Ramos (cell line): Measurements from ENCODE around the gene SURF1.
"Not testable (repeated sequence)": the region's sequence is repeated elsewhere in the genome, so short reads cannot be mapped to it uniquely, and the experiment has no call there.

Experiments
- in situ Hi-C: fragments of 300-500 bp; cut with MboI; formaldehyde crosslinking; loops from one replicate; pipeline ENCODE4 v1.14.3; 2022; ENCODE audit warnings: low sequenced_read_pairs; ENCODE audit not compliant: unreplicated experiment

Gene SURF1

DNA sequence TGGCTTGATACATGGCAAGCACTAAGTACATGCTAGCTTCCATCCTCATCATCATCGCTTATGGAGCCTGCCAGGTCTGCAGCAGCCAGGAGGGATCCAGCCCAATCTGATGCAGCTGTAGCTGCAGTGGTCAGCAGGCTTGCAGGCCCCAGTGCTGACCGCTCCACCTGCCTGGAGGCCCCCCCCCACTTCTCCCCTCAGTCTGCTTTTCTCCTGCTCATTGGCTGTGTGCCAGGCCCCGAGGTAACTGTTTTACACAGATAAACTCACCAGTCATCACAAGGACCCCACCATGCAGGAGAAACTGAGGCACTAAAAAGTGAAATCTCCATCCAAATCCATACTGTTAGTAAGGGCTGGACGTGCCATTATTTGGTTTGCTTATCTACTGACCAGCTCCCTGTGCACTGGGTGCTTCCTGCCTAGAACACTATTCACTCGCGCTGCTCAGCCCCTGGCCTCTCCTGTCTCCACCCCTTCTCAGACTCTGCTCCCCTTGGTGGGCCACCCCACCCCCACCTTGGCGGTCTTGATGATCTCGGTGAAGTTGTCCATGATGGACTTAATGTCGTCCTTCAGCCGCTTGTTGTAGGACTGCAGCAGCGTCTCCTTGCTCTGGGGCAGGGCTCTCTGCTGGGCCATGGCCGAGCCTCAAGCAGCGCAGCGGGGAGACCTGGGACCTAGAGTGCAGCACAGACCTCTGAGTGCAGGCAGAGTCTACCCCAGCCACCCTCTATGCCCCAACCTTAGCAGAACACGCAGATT, 10.1 kb downstream of the SURF1 start:
- in situ Hi-C loops, result no loop called here

DNA sequence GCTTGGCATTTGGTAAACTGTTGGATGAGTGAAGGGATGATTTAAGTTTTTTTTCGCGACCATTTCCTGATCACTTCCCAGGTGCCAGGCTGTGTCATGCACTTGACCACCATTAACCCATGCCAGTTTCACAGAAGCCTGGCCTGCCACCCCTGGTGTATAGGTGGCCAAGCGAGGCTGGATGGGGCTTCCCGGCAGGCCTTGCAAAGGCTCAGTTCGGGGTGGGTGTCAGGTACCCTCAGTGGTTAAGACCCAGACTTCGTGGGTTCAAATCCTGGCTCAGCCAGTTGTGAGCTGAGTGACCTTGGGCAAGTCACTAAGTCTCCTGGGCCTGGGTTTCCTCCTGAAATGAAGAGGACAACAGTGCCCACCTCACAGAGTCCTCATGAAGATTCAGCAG, 10.7 kb downstream of the SURF1 start:
- in situ Hi-C loops, result no loop called here

DNA sequence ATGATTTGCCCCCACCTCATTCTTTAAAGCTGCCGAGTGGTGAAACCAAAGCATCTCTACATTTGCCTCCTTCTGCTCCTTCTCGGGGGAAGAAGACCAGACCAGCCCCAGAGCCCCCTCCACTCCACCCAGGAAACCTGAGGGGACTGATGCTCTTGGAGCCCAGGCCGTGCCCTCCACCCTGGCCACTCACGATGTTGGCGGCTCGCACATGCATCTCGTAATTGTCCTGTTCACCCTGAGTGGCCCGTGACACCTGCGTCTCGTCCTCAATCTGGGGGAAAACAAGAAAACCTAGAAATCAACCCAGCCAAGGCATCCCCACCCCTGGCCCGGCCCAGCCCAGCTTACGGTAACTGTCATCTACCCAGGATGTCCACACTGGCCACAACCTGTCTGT, 11.3 kb downstream of the SURF1 start:
- in situ Hi-C loops, result no loop called here

DNA sequence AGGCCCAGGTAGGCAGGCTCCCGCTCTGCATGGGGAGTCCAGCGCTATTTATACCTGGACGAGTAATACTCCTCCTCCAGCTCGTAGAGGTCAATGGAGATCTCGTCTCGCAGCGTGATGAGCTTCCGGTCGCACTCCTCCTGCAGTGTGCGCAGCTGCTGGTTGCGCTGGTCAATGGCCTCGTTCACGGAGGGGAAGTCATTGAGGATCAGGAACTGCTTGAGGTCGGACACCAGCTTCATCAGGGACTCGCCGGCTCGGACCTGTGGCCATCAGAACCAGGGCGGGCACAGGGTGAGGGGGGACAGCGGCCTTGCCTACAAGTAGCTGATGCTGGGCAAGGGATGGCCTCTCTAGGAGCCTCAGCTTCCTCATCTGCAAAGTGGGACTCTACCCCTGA, 12.2 kb downstream of the SURF1 start:
- in situ Hi-C loops, result no loop called here

DNA sequence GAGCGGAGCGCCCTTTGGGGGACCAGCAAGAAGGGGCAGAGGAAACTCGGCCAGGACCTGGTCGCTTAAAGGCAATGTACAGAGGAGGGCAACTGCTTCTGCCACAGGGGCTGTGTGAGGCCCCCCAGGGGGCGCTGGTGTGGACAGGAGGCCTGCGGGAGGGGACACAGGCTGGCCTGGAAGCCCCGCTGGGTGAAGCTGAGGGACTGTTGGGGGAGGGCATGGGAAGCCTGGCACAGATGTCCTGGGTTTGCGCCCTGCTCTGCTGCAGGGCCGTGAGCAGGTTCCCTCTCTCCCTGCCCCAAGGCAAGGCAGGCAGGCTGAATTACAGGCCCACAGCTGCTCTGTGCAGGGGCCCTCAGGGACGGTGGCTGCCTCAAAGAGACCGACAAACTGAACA, 13.7 kb downstream of the SURF1 start:
- in situ Hi-C loops, result no loop called here

DNA sequence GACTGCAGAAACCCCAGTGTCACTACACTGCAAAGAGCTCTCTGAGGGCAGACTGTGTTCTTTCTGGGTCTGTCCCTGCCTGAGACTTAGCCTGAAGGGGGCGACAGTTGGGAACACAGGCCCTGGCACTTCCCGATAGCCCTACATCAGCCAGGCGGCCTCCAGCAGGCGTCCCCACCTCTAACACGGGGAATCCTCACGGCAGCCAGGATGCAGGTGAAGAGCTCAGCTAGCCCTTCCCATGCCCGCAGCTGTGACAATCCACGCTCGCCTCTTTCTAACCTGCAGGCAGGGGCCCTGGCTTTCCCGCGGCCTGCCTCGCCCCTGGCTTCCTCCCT, 14.2 kb downstream of the SURF1 start:
- in situ Hi-C loops, result no loop called here

DNA sequence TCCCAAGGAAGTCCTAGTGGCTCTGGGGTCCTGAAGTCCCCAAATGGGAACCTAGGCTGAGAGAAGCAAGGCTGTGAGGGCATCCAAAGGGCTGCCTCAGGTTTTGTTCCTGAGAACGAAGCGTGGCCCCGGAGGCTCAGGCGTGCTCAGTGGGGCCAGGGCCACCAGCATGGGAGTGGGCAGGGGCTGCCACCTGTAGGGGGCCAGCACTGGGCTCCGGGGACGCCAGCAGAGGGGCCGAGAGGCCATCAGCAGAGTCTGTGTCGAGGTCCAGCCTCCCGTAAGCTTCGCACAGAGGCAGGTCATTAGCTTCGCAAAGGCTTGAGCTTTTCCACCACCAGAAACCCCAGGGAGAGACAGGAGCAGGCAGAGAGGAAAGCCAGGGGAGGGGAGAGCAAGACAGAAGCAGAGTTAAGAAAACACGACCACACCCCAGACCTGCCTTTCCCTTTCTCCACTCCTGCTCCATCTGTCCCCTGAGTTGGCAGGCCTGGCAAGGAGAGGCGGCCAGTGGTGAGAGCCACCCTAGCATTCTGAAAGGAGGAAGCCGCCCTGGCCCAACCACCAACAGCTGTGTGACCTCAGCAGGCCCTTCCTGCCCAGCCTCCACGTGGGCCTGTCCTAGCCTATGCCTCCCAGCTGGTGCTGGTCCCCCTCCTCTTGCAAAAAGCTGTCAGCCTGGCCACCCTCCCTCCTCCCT, 14.8 kb downstream of the SURF1 start:
- in situ Hi-C loops, result no loop called here

DNA sequence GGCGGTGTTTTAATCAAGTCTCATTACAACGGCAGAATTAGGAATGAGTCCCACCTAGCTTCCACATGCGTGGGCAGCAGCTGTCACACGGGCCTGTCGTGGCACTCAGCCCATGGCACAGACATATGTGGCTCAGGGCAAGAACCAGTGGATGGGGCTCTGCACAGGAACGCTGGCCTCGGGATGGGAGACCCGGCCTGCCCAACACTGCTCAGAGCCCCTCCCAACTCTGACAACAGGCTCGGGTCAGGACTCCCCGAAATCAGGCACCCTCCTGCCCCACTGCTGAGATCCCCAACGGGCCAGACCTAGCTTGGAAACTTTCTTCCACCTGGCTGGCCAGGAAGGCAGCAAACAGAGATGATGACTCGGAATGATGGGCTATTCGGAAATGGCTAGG, 15.4 kb downstream of the SURF1 start:
- in situ Hi-C loops, result no loop called here

DNA sequence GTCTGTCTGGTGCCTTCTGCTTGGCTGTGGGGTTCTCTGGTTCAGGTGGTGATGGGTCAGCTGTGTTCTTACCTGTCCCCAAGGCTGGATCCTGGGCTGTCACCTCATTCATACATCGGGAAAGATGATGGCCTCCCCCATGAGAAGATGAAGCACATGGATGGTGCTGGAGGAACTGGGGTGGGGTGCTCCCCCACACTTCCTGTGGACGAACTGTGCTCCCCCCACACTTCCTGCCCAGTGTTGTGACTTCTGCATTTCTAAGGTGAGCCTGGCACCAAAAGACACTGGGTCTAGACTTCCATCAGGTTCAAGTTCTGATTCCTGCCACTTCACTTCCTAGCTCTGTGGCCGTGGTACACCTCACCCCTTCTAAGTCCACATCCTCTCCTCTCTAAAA, 16.0 kb downstream of the SURF1 start:
- in situ Hi-C loops, result no loop called here

DNA sequence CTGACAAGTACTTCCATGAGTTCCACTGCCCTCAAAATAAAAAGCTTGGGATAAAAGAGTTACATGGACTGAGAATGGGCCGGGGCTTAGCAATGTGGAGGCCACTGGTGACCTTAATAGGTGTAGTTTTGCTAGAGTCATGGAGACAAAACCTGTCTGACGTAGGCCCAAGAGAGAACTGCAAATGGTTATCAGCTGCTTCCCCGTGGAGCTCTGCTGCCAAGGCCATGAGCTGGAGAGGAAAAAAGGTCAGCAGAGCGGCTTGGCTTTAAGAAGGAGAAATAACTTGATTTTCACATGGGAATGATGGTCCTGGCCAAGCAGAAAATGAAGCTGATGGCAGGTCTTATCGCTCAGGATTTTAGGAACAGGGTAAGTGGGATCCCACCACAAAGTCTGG, 16.6 kb downstream of the SURF1 start:
- in situ Hi-C loops, result no loop called here

DNA sequence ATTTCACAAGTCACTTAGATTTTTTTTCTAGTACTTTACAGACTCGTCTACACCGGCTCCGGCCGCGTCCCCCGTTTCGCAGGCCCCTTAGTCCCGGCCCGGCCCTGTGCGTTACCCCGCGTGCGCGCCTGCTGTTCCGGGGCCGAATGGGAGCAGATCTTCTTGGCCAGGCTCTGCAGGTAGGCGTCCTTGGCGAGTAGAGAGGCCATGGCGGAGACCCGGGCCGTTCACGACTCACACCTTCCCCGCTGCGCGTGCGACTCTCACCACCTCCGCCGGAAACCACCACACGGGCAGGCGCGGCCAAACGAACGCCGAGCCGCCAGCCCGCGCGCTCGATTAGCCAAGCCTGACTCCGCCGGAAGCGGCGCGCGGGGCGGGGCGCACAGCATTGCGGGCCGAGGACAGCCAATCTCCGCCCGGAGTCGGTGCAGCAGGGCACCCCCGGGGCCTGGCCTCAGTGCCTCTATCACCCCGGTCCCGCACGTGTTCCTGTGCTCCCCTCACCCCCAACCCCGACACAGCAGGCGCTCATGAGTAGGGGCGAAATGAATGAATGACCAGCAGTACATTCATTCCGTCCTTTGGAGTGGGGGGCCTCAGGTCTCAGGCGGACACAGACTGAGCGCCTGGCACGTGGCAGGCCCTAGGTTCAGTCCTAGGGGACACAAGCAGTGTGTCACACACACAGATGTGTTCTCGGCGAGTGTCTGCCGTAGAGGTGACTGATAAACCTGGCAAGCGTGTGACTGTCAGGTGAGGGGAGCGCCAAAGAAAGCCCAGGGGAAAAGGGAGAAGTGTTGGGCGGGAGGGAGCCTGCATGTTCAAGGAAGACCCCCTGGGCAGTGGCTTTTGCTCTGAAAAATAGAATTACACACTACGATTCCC, 20.1 kb downstream of the SURF1 start, which contains the start of gene SURF6:
Gene SURF6 (minus strand): TSS at position 265 of the 888 bp plus-strand sequence. CDS start 56 bp downstream, at position 209.
- in situ Hi-C loops, result no loop called here

DNA sequence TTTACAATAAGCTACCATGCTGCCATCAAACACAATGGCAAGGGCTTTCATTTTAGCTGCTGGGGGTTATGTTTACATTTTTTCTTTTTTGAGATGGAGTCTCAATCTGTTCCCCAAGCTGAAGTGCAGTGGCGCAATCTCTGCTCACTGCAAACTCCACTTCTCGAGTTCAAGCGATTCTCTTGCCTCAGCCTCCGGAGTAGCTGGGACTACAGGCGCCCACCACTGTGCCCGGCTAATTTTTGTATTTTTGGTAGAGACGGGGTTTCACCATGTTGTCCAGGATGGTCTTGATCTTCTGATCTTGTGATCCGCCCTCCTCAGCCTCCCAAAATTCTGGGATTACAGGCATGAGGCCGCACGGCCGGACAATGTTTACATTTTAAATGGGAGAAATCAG, 21.4 kb downstream of the SURF1 start:
- in situ Hi-C loops, result not testable (repeated sequence)

DNA sequence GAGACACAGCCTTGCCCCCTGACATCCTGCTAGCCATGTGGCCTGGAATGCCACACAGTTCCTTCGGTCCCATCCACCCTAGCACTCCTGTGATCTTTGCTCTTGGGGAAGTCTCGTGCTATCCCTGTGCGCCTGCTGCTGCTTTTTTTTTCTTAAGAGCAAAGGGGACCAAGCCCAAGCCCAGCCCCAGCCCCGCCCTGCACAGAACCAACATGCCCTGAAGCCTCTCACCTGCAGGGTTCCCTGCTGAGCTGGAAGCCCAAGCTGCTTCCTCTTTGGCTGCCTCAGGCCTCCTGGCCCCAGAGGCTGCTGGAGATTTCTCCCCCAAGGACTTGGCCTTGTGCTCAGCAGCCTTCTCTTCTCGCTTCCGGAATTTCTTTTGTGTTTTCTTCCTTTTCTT, 22.1 kb downstream of the SURF1 start:
- in situ Hi-C loops, result no loop called here

DNA sequence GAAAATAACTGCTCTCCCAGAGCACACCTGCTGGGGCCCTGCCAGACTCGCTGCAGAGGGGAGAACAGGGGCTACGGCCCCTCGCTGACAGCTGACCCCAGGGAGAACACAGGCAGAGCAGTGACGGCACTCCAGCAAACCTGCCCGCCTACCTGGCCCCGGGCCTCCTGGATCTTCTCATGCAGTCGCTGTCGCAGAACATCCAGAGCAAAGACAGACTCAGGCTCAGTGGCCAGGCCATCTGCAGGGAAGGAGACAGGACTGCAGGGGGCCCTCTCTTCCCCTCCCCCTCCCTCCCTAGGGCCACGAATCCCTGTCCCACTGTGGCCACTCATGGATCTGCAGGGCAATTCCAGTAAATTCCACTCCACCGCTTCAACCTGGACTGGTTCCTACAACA, 22.7 kb downstream of the SURF1 start:
- in situ Hi-C loops, result no loop called here

DNA sequence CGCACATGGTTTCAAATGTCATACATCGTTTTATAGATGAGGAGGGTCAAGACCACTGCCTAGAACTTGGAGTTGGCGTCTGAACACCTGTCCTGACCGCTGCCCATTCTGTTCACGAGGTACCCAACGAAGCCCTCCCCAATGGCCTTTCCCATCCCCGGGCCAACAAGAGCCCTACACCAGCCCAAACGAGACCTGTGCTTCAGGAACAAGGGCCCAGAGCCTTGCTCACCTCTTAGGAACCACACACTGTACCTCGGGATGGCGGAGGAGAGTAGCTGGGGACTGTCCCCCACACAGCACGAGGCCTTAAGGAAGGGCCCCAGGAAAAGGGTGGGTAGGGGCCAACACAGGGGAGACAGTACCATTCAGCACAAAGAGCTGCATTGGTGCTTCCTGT, 23.3 kb downstream of the SURF1 start:
- in situ Hi-C loops, result no loop called here

DNA sequence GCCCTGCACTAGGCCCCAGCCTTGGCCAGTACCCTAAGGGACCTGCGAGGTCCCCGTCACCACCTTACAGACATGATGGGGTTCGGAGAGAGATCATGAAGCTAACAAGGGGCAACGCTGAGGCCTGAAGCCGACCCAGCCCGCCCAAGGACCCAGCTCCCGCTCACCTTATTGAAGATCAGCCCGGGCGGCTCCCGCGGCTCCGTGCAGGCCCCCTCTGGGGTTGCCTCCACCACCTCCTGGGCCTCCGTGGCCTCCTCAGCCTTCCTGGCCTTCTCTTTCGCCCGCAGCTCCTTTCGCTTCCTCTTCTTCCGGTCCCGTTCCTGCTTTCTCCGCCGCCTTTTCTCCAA, 23.9 kb downstream of the SURF1 start:
- in situ Hi-C loops, result no loop called here

DNA sequence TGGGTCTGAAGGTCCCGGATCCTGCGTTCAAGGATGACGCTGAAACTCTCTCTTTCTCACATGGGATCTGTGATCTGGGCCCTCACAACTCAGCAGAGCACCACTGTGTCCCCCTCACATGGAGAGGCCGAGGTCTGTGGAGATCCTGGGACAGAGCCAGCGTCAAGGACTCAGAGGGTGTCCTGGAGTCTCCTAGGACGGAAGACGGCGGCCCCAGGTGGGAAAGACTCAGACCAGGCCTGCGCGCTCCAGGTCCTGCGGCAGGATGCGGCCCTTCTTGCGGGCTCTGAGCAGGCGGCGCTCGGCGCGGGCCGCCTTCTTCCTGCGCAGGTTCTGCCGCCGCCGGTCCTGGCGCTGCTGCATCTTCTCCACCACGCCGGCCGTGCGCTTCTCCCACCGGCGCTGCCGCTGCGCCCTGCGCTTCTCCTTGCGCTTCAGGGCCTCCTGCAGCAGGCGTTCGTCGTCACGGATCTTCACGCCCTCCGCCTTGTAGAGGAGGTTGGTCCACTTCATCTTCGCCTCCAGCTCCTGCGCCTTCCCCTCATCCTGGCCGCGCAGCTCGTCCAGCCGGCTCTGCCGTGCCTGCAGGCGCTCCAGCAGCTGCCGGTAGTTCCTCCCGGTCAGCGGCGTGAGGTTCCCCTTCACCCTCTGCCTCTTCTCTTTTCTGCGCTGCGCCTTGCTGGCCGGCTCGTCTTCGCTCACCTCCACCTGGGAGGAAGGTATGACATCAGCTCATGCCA, 24.5 kb downstream of the SURF1 start:
- in situ Hi-C loops, result no loop called here

DNA sequence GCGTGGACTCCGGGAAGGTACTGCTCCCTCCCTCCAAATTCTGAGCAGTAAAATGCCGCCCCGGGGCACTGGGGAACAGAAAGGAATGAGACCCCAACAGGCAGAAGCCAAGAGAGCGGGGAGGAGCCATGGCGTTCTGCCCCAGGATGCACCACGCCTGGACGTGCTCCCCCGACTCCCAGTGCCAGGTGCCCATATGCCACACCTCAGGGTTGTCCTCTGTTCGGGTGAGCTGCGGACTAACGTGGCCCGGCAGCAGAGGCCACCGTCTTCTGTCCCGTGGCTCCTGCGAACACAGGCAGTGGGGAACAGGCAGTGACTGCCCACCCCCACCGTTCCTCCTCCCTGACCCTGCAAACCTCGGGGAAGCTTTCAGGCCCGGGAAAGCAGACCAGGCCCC, 25.1 kb downstream of the SURF1 start:
- in situ Hi-C loops, result no loop called here

DNA sequence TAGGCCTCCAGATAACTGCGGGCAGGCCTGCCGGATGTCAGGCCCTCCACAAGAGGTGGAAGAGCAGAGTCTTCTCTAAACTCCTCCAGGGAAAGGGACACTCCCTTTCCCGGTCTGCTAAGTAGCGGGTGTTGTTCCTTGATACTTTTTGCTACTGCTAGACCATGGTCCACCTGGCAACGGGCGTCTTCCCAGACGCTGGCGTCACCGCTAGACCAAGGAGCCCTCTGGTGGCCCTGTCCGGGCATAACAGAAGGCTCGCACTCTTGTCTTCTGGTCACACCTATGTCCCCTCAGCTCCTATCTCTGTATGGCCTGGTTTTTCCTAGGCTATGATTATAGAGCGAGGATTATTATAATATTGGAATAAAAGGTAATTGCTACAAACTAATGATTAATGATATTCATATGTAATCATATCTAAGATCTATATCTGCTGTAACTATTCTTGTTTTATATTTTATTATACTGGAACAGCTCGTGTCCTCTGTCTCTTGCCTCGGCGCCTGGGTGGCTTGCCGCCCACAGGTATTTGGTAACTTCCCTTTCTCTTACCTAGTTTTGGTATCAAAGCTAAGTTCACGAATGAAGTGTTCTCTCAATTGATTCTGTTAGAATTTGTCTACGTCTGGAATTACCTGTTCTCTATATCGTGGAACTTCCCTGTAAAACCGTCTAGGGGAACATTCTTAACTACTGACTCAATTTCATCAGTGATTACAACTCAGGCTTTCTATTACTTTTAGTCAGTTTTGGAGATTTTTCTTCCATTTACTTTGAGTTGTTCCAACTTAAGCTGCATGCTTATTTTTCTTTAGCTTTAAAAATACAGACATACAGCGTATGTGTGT, 26.8 kb downstream of the SURF1 start:
- in situ Hi-C loops, result not testable (repeated sequence)
